Measurements from ENCODE around the gene RAB29. TPM values are rescaled to one million over a fixed set of nuclear protein-coding genes. Genes with fewer than 3 reads are reported as not detected.
A peak's percentile ranks its signal among the peaks of the same experiment; 100 is the strongest.
"Not testable (repeated sequence)": the region's sequence is repeated elsewhere in the genome, so short reads cannot be mapped to it uniquely, and the experiment has no call there.

Gene RAB29
- total RNA-seq, 2 donors from 2014 or later, result 31.9 to 40.4 TPM

DNA sequence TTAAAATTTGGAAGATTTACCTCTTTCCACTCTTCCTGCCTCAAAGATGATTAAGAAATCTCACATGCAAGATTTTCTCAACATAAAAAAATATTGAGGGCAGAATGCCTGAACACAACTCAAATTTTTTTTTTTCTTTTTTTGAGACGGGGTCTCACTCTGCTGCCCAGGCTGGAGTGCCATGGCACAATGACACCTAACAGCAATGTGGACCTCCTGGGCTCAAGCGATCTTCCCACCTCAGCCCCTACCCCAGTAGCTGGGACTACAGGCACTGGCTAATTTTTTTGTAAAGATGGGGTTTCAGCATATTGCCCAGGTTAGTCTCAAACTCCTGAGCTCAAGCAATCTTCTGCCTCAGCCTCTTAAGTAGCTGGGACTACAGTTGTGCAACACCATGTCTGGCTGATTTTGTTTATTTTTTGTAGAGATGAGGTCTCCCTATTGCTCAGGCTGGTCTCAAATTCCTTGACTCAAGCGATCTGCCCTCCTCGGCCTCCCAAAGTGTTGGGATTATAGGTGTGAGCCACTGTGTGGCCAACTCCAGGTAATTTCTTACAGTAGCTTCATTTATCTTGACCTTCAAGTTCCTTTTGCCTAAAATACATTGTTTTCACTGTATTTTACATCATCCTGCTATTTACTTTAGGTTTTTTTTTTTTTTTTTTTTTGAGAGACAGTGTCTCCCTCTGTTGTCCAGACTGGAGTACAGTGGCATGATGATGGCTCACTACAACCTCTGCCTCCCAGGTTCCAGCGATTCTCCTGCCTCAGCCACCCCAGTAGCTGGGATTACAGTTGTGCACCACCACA, 35.7 kb downstream of the RAB29 start:
- no peak overlapping the region for H3K4me3 Mint-ChIP-seq
- H3K27me3 Mint-ChIP-seq, result no peaks in the 10 kb centered on the region
- H3K4me1 Mint-ChIP-seq, result peaks cover 10% of the 10 kb centered on the region
- peaks cover 38% of the 10 kb centered on the region for H3K36me3 Mint-ChIP-seq (ENCODE audit: low read depth)
- ATAC-seq (replicated peaks), result no peak
- no peak overlapping the region for H3K27ac Mint-ChIP-seq
- no peaks in the 10 kb centered on the region for H3K9me3 Mint-ChIP-seq

DNA sequence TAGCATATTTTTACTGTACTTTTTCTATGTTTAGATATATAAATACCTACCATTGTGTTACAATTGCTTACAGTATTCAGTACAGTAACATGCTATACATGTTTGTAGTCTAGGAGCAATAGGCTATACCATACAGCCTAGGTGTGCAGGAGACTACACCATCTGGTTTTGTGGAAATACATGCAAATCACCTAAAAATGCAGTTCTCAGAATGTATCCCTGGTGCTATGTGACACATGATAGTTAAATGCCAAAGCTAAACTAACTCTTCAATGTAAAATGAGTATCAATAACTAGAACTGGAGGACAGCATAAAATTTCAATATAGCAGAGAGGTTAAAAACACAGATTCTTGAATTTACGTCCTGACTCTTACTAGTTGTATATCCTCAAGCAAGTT, 40.1 kb downstream of the RAB29 start:
- Mint-ChIP-seq H3K4me1 (peaks cover 16% of the 10 kb centered on the region), H3K4me3 (no peak overlapping the region), H3K27ac (no peak overlapping the region), H3K27me3 (no peaks in the 10 kb centered on the region), H3K36me3 (ENCODE audit: low read depth) (peaks cover 50% of the 10 kb centered on the region), H3K9me3 (no peaks in the 10 kb centered on the region)
- ATAC-seq (replicated peaks), result peak; percentile 88

DNA sequence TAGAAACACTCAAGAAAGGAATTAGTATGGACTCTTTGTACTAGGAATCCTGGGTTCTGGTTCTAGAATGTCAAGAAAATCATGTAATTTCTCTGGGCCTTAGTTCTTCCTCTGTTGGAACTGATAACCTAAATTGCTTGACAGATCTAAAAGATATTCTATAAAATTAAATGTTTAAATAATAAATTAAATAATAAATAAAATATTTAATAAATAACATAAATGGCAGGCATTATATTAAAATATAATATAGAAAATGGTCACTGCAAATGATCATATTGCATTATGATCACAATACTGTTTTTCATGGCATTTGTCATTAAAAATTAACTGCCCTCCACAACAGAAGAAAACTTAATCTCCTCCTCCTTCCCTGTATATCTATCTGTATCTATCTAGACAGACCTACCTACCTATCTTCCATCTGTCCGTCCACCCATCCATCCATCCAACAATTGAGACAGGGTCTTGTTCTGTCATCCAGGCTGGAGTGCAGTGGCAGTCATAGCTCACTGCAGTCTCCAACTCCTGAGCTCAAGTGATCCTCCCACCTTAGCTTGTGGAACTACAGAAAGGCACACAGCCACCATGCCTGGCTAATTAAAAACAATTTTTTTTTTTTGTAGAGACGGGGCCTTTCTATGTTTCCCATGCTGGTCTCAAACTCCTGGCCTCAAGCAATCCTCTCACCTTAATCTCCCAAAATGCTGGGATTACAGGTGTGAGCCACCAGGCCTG, 41.7 kb downstream of the RAB29 start:
- ATAC-seq (replicated peaks), result no peak
- no peaks in the 10 kb centered on the region for H3K9me3 Mint-ChIP-seq
- H3K27me3 Mint-ChIP-seq, result no peaks in the 10 kb centered on the region
- no peak overlapping the region for H3K4me3 Mint-ChIP-seq
- H3K4me1 Mint-ChIP-seq, result peaks cover 16% of the 10 kb centered on the region
- peaks cover 51% of the 10 kb centered on the region for H3K36me3 Mint-ChIP-seq (ENCODE audit: low read depth)
- no peak overlapping the region for H3K27ac Mint-ChIP-seq

DNA sequence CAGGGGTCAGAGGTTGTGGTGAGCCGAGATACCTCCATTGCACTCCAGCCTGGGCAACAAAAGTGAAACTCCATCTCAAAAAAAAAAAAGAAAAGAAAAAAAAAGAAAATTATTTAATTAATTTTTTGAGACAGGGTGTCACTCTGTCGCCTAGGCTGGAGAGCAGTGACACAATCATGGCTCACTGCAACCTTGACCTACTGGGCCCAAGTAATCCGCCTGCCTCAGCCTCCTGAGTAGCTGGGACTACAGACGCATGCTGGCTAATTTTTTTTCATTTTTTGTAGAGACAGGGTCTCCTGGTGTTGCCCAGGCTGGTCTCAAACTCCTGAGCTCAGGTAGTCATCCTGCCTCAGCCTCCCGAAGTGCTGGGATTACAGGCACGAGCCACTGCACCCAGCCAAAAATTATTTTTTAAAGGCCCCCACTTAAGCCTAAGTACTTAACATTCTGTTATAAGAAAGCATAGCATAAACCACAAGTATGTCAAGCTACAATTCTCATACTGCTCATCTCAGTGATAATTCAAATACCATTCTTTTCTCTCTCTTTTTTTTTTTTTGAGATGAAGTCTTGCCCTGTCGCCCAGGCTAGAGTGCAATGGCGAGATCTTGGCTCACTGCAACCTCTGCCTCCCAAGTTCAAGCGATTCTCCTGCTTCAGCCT, 45.2 kb downstream of the RAB29 start:
- no peaks in the 10 kb centered on the region for H3K9me3 Mint-ChIP-seq
- no peak for ATAC-seq (replicated peaks)
- H3K4me1 Mint-ChIP-seq, result peaks cover 10% of the 10 kb centered on the region
- H3K36me3 Mint-ChIP-seq (ENCODE audit: low read depth), result peaks cover 71% of the 10 kb centered on the region
- H3K4me3 Mint-ChIP-seq, result no peak overlapping the region
- no peaks in the 10 kb centered on the region for H3K27me3 Mint-ChIP-seq
- peak overlapping the region; percentile 25 for H3K27ac Mint-ChIP-seq

DNA sequence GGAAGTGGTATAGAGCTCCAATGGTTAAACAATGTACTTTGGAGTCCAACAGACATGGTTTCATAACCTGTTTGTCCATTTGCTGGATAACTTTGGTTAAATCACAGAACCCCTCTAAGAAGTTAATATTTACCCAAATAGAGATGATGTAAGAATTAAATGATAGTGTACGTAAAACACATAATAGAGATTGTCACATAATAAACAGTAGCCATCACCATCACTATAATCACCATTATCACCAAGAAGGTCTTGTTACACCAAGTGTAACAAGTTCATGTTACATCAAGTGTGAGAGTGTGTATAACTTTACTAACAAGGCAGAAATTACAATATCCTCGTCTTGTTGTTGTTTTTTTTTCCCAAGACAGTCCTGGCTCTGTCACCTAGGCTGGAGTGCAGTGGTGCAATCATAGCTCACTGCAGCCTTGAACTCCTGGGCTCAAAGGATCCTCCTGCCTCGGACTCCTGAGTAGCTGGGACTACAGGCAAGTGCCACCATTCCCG, 48.6 kb downstream of the RAB29 start:
- Mint-ChIP-seq H3K27ac (no peak overlapping the region), H3K27me3 (no peaks in the 10 kb centered on the region), H3K36me3 (ENCODE audit: low read depth) (peaks cover 95% of the 10 kb centered on the region), H3K4me1 (peaks cover 6% of the 10 kb centered on the region), H3K9me3 (no peaks in the 10 kb centered on the region), H3K4me3 (no peak overlapping the region)
- no peak for ATAC-seq (replicated peaks)

DNA sequence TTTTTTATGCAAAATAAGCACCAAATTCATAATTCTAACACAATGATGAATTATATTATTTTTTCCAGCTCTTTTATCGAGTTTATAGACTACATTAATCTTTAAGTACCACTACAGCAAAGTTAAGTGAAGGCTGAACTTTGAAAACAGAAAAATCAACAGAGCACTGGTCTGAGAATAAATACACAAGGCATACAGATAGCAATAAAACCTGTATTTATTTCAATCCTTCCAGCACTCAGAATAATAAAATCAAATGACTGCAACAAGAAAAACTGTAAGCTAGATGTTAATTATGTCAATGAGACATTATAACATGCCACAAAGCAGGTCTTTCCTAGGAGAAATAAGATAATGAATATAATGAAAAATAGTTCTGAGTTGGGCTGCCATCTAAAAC, 49.8 kb downstream of the RAB29 start:
- Mint-ChIP-seq H3K36me3 (ENCODE audit: low read depth) (peaks cover 96% of the 10 kb centered on the region), H3K27me3 (no peaks in the 10 kb centered on the region), H3K4me3 (no peak overlapping the region), H3K9me3 (no peaks in the 10 kb centered on the region), H3K27ac (peak overlapping the region; percentile 8), H3K4me1 (peaks cover 6% of the 10 kb centered on the region)
- no peak for ATAC-seq (replicated peaks)

DNA sequence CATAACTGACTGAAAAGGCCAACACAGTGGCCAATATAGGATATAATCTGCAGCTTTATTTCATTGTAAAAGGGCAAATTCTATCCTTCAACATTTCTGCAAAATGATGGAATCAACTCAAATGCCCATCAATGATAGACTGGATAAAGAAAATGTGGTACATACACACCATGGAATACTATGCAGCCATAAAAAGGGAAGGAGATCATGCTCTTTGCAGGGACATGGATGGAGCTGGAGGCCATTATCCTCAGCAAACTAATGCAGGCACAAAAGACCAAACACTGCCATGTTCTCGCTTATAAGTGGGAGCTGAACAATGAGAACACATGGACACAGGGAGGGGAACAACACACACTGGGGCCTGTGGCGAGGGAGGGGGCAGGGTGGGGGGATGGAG, 54.5 kb downstream of the RAB29 start:
- Mint-ChIP-seq H3K36me3 (ENCODE audit: low read depth) (peaks cover 97% of the 10 kb centered on the region), H3K4me1 (peaks cover 19% of the 10 kb centered on the region)
- not testable (repeated sequence) for H3K4me3 Mint-ChIP-seq; ATAC-seq (replicated peaks); H3K27me3 Mint-ChIP-seq; H3K9me3 Mint-ChIP-seq; H3K27ac Mint-ChIP-seq

DNA sequence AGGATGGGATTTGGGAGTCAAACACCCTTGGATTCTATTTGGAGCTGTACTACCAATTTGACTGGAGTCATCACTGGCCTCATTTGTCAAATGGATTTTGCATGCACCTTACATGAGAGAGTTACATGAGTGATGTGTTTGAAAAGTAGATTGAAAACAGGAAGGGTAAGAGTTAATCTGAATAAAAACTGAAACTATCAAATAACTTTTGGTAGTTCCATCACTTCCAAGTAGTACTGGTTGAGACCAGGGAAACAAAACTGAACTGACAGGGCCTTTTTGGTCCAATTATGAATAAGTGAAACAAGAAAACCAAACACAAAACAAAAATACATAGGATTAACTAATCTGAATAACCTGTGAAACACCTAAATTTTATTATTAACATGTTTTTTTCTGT, 55.5 kb downstream of the RAB29 start:
- peaks cover 19% of the 10 kb centered on the region for H3K4me1 Mint-ChIP-seq
- H3K27me3 Mint-ChIP-seq, result no peaks in the 10 kb centered on the region
- ATAC-seq (replicated peaks), result peak; percentile 89
- peak overlapping the region; percentile 53 for H3K27ac Mint-ChIP-seq
- H3K9me3 Mint-ChIP-seq, result no peaks in the 10 kb centered on the region
- H3K36me3 Mint-ChIP-seq (ENCODE audit: low read depth), result peaks cover 97% of the 10 kb centered on the region
- H3K4me3 Mint-ChIP-seq, result peak overlapping the region; percentile 27

DNA sequence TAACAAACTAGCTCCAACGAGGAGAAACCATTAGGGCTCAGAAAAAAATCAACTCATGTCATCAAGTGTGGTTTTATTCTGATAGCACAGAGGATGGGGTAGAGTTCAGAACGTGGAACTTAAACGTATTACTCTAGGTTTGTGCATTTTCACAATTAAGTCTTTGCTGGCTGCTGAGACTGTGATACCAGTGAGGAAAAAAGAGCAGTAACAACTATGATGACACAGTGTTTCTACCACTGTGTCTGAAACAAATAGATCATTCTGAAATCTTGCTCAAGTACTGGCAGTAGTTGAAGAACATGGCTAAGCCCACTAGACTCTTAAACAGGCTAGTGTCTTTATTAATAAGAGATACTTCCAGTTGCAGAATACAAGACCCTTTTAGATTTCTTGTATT, 56.3 kb downstream of the RAB29 start:
- peaks cover 19% of the 10 kb centered on the region for H3K4me1 Mint-ChIP-seq
- H3K4me3 Mint-ChIP-seq, result no peak overlapping the region
- H3K27me3 Mint-ChIP-seq, result no peaks in the 10 kb centered on the region
- ATAC-seq (replicated peaks), result peak; percentile 52
- H3K9me3 Mint-ChIP-seq, result no peaks in the 10 kb centered on the region
- H3K36me3 Mint-ChIP-seq (ENCODE audit: low read depth), result peaks cover 92% of the 10 kb centered on the region
- peak overlapping the region; percentile 53 for H3K27ac Mint-ChIP-seq

Other genes with a start within 250 kb of the RAB29 start
- 10 to 100 TPM; 72.9 to 76.4 TPM for gene ELK4, start 143.5 kb downstream of the RAB29 start, total RNA-seq
- under 1 TPM; 0.37 to 0.63 TPM for gene SLC45A3, start 95.0 kb downstream of the RAB29 start, total RNA-seq
- 100 to 1,000 TPM; 102 to 110 TPM for gene NUCKS1, start 25.3 kb downstream of the RAB29 start, total RNA-seq
- 10 to 100 TPM; 27.7 to 56.8 TPM for gene SLC41A1, start 37.7 kb upstream of the RAB29 start, total RNA-seq
- gene PM20D1, start 74.7 kb upstream of the RAB29 start, total RNA-seq, result under 1 TPM; 0.32 TPM
- gene SLC26A9, start 168.0 kb upstream of the RAB29 start, total RNA-seq, result not detected
- gene RAB7B, start 227.9 kb upstream of the RAB29 start, total RNA-seq, result not detected
- not detected for gene CTSE, start 248.4 kb upstream of the RAB29 start, total RNA-seq